Hematopoietic multipotent progenitor cell treated with erythropoietin and hydrocortisone succinate and interleukin-3 and kit ligand, for 4 days (in vitro differentiated cells): ENCODE data around the gene WFDC1.

Experiments used
- DNase-seq: peaks from one replicate; pipeline ENCODE4 v3.0.0-alpha.2; 2015

Gene WFDC1, protein sequence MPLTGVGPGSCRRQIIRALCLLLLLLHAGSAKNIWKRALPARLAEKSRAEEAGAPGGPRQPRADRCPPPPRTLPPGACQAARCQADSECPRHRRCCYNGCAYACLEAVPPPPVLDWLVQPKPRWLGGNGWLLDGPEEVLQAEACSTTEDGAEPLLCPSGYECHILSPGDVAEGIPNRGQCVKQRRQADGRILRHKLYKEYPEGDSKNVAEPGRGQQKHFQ

DNA sequence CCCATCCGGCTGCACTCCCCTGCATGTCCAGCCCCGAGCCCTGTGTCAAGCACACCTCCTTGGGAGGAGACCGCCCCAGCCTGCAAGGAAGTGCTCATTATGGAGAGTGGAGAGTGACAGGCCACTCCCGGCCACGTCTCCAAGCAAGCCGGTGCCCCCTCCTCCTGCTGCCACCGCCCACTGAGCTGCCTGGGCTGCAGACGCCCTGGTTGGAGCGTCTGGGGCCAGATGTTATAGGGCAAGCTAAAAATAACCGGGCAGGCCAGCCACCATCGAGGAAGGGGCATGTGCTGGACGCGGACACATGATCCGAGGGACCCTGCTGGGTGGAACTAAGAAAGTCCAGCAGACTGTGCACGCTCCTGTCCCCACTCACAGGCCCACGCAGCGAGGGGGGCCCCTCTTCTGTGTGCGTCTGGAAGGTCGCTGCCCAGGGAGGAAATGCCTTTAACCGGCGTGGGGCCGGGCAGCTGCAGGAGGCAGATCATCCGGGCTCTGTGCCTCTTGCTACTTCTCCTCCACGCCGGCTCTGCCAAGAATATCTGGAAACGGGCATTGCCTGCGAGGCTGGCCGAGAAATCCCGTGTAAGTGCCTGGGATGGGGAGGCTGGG lies at the start of gene WFDC1:
Gene WFDC1, plus strand, starts transcription at position 348 of the 612 bp plus-strand sequence. Its CDS starts 94 bp downstream, at position 442.
- peak; percentile 68 for DNase-seq

DNA sequence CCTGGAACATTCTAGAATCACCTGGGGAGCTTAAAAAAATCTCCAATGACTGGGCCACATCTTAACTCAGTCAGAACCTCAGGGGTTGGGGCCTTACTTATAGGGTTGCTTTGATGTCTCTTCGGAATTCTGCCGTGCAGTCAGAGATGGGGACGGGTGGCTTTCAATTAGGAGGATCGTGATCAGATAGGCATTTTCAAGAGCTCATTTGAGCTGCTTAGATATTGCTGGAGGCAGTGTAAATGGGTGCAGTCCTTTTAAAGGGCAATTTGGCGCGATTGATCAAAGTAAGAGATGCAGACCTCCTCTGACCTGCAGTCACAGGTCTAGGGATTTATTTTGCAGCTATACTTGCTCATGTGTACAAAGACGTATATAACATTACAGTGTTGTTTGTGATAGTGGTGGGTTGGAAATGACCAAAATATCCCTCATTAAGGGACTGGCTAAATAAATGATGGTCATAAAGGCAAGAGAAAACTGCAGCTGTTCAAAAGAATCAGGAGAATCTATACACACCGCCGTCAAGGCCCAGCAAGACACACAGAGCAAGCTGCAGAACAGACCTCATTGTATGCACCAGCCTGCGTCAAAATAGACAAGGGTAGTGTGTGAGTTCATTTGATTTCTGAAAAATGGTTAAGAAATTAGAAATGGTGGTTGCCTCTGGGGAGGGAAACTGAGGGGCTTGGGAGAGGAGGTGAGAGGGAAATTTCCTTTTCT lies 48.6 kb upstream of the WFDC1 start:
- DNase-seq, result no peak

DNA sequence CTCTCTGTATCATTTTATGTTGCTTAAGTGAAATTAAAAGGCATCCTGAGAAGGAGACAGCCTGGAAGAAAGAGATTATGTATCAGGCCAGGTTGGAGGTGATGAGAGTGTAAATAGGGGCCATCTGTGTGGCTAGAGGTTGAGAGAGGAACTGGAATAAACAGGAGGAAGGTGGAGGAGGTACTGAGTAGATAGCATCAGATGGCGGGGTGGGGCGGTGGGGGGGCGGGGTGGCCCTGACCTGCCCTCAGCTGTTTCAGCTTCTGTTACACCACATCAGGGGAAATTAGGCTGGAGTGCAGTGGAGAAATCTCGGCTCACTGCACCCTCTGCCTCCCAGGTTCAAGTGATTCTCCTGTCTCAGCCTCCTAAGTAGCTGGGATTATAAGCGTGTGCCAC lies 48.0 kb upstream of the WFDC1 start:
- peak; percentile 7 for DNase-seq

DNA sequence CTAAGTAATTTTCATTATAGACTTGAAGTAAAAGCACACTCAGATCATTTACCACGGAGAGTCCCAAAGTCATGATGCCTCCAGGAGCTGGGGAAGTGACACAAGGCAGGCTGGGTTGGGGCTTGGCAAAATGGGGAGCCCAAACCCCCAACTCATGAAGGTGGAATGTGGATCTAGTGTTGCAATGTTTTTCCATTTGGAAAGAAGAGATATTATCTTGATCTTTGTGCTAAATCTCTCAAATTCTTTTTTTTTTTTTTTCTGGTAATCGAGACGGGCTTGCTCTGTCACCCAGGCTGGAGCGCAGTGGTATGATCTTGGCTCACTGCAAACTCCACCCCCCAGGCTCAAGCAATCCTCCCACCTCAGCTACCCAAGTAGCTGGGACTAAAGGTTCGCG lies 47.3 kb upstream of the WFDC1 start:
- DNase-seq, result no peak

DNA sequence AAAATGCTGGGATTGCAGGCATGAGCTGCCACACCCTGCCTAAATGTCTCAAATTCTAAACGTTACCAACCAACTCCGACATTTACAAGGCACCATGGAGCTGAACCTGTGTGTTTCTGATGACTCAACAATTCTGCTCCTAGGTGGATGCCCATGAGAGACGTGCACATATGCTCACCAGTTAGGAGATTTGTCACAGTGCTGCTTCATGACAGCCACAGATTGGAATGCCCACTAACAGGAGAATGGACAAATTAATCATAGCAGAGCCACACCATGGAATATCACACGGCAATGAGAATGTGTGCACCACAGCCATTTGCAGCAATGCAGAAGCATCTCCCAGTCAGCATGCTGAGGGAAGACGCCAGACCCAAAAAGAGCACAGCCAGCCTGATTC lies 46.8 kb upstream of the WFDC1 start:
- no peak for DNase-seq

DNA sequence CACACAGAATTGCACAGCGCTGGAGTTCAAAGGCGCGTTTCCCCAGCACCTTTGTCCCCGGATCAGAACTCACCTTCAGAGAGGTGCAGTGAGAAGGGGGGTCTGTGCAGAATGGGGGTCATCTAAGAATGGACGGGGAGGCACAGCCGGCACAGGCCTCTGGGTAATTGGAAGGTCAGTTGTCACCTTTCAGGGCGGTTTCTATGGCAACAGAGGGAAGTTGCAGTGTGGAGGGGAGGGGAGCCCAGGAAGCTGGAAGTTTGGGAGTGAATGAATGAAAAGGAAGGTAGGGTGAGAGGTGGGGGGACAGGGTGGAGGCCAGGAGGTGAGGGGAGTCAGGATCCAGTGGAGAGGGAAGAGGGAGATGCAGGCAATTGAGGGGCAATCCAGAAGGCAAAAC lies 42.5 kb upstream of the WFDC1 start:
- DNase-seq, result no peak

DNA sequence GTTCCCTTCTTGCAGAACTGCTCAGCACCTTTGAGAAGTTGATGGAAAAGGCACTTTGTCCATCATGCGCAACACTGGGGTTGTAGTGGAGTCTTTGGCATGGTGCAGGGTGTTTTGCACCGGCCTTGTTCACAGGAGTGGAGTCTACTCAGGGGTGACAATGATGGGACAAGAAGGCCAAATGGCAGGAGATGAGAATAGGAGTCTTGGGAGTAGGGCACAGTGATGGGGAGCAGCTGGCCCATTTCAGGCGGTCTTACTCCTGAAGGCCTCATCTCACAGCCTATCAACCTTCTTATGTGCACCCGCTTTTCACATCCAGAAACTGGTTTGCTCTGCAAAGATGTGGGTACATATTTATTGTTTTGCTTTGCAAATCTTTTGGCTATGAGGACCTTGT lies 41.5 kb upstream of the WFDC1 start:
- DNase-seq, result no peak

DNA sequence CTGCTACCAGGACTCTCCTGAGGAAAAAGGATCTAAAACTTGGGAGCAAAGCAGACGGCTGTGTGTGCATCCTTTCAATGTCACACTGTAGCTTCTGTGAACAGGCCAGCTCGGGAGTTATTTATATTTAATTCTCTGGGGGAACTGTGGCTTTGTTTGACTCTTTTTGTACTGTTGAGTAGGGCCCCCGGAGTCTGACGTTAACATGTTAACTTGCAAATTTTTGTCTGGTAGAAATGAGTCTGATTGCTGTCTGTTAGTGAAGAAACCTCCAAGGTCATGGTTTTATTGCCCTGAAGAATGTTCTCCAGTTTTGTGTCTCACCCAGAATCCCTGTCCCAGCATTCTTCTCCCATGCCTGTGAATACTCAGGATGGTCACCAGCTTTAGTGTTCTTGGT lies 40.6 kb upstream of the WFDC1 start:
- no peak for DNase-seq

DNA sequence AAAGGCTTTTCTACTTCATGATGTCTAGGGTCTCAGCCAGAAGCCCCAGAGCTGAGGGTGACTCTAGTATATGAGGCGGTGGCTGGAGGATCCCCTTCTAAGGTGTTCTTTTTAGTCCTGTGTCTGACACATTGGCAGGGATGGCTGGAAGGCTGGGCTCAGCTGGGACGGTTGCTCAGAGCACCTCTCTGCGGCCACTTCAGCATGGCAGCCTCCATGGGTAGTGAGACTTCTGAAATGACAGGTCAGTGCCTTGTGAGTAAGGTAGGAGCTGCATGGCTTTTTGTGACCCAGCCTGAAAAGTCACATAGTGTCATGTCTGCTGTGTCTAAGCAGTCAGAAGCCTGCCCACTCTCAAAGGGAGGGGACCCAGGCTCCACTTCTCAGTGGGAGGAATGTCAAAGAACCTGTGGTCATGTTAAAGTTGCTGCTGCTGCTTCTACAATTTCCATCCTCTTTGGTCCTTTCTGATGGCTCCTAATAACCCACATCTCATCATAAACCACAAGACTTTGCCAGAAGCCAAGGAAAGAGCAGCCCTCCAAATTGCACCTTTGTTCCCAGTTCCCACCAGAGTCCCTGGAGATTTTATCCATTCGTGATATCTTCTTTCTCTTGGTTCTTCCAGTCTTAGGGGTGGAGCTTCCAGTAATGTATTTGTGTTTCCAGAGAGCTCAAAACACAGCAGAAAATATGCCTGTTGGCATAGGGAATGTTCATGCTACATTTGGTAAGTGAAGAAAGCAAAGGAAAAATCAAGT lies 39.4 kb upstream of the WFDC1 start:
- DNase-seq, result no peak

DNA sequence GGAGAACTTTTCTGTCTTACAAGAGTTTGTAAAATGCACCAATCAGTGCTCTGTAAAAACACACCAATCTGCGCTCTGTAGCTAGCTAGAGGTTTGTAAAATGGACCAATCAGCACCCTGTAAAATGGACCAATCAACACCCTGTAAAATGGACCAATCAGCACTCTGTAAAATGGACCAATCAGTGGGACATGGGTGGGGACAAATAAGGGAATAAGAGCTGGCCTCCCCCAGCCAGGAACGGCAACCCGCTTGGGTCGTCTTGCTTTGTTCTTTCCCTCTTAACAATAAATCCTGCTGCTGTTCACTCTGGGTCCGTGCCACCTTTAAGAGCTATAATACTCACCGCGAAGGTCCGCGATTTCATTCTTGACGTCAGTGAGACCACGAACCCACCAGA lies 36.4 kb upstream of the WFDC1 start:
- DNase-seq, result no peak

DNA sequence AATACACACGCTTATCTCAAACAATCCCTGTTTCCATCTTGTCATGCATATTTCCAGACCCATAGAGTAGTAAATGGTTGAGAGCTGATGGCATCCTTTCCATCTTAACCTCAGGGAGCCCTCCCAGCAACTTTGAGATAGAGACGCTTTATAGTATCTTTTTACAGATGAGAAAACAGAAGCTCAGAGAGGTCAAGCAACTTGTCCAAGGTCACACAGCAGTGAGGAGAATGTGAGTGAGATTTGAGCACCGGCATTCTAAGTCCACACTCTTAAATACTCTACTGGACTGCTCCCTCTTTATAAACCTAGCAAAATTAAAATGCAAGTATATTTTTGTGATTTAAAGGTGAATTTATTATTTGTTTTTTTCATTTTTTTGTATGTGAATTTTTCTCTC lies 35.0 kb upstream of the WFDC1 start:
- no peak for DNase-seq

DNA sequence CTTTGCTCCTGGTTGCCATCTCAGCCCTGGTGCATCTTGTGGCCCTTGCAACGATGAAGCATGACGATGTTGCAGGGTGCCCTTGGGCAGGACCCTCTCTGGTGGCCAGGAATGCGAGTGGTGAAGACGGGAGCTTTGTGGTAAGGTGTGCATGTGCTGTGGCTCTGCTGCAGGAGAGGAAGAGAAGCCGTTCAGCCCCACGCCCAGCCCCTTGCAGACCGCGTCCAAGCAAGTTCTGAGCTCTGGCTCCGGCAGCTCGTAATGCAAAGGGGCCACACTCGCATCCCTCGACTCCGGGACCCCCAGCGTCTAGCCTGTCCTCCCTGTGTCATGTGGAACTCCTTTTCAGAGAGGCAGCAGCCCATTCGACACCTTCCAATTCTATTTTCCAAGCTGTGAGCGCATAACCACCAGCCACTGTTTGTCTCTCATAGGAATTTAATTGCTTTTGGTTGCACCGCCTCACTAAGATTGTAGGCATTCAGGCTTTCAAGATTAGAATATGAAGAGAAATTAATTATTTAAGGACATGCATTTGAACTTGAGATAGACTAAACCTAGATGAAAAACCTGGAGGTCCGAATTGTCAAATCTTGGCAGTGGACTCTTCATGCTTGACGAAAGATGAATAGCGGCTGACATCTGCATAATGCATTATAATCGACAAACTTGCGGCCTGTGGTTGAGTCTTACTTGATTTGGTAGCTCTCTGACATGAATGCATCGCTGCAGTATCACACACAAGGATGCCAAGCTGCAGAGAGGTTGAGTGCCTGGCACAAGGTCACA lies 33.7 kb upstream of the WFDC1 start:
- DNase-seq, result no peak

DNA sequence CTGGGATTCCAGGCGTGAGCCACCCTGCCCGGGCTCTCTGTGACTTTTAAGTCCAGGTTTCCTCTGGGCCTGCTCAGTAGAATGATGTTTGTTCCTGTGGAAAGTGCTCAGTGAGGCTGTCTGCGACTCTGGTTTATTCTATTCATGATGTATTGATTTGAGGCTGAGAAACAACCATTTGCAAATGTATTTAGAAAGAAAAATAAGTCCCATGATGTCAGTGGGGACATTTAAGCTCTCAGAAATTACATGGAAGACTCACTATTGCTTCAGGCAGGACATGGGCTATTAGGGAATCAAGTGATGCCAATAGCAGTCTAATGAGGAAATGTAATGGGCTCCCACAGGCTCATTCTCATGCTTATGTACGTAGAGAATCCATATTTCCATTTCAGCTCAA lies 32.6 kb upstream of the WFDC1 start:
- no peak for DNase-seq

DNA sequence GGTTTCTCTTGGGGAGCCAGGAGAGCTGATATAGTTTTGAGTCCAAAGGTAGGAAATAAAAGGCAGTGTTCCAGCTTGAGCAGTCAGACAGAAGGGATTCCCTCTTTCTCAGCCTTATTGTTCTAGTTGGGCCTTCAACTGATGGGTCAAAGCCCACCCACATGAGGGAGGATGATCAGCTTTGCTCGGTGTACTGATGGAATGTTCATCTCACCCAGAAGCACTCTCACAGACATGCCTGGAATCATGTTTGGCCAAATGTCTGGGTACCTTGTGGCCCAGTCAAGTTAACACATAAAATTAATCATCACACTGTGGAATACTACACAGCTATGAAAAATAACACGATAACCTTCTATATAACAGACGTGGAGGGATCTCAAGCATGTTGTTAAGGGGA lies 31.7 kb upstream of the WFDC1 start:
- DNase-seq, result no peak

DNA sequence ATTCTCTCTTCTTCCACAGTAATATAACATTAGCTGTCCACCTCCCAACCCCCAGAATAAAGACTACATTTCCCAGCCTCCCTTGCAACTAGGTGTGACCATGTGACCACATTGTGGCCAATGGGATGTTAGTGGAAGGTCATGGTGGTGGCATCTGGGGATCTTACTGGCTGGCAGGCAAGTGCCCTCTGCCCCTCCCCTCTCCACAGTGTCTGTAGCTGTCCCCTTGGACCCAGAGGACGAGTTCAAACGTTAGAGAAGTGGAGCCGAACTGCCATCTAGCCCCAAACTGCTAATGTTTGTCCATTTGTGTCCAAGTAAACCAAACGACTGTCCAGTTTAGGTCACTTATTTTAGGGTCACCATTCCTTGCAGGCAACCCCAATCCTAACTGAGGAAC lies 28.2 kb upstream of the WFDC1 start:
- peak; percentile 79 for DNase-seq

DNA sequence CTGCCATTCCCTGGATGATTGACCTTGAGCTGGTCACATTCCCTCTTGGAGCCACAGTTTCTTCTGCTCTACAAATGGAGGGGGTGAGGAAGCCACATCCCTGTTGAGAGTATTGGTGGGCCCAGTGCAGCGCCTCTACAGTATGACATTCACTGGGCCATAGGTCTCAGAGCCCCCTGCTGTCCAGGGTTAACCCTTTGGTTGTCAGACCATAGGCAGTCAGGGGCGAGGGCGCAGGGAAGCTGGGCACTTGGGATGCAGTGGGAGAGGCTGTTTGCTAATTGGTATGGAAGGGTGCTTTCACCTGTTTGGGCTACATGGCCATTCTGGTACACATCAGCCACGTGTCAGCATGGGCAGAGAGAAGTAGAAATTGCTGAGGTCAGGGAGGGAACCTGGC lies 27.3 kb upstream of the WFDC1 start:
- no peak for DNase-seq

DNA sequence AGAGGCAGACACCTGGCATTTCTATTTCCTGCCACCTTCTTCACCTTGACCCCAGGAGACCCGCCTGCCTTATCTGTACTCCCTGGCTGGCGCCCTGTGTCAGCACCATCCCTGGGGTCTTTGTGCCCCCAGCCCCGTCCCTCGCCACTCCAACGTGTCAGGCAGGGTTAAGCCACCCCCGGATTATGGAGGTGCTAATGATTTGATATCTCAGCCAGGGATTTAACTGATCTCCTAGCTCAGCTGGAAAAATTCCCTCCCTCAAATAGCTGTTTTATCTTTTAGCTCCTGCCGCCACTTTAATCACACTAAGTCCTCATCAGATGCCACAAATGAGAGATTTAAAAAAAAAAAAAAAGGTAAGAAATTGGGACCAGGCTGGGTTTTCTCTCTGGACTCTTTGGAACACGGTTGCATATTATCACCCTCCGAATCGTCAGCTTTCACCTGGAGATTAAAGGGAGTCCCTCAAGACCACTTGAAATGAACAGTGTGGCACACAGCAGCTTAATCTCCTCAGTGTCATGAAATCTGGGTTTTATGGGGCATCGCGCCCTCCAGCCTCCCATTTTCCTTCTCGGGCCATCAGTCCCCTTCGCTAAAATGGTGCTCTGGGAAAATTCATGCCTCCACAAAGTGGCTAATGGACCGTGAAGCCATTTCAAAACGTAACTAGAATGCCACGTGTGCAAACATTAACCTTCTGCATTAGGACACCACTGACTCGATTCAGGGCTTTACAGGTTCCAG lies 26.2 kb upstream of the WFDC1 start:
- no peak for DNase-seq

DNA sequence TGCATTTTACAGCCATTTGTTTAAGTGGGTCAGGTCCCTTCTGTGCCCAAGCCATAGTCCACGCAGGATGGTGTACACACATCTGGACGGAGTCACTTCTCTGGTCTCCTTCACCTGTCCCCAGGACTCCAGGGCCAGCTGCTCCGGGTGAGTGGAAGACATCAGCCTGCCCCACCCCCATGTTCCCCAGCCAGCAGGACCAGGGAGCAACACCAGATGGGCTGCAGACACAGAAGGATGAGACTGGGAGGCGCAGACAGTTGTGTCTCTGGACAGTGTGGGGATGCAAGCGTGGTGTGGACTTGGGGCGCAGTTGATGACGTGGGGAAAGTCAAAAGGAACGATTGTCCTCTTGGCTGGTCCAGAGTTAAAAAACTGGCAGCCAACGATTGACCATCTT lies 24.6 kb upstream of the WFDC1 start:
- DNase-seq, result no peak

DNA sequence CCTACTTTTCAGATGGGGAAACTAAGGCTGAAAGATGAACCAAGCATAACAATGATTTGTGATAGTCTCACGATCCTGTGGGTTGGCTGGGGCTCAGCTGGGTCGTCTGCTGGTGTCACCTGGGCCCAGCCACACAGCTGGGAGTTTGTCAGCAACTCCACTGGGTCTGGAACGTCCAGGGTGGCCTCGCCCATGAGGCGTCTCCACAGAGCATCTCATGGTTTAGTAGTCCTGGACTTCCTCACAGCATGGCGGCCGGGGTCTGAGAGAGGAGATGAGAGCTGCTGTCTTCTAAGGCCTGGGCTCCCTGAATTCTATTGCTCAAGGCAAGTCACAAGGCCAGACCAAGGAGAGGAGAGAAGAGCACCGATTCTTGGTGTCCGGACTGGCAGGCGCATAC lies 24.1 kb upstream of the WFDC1 start:
- DNase-seq, result no peak

DNA sequence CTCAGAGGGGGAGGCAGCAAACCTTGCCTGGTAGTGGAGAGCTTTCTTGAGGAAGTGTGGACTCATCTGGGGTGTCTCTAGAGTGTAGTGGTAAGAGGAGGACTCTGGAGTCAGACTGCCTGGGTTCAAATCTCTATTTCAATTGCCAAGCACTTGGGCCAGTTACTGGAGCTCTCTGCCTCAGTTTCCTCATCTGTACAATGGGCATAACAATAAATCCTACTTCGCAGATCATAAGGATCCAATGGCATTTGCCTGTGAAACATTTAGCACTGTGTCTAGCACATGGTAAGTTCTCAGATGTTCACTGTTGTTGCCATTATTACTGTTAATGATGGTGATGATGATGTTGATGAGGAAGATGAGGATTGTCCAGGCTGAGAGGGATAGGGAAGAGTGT lies 23.6 kb upstream of the WFDC1 start:
- DNase-seq, result no peak

DNA sequence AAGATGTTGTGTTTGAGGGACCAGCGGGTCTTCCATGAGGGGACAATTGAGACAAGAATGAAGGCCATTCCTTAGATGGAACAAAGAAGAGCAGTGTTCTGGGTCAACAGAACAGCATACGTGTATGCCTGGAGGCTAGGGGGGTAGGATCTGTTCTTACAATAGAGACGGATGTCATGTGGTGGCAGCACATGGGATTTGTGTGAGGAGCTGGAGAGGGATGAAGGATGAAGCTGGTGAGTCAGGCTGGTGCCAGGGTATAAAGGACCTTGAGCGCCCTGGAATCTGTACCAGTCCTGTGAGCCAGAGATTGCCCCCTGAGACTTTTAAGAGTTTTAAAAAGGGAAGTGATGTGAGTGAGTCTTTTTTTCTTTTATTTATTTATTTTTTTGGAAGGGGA lies 22.8 kb upstream of the WFDC1 start:
- DNase-seq, result no peak

DNA sequence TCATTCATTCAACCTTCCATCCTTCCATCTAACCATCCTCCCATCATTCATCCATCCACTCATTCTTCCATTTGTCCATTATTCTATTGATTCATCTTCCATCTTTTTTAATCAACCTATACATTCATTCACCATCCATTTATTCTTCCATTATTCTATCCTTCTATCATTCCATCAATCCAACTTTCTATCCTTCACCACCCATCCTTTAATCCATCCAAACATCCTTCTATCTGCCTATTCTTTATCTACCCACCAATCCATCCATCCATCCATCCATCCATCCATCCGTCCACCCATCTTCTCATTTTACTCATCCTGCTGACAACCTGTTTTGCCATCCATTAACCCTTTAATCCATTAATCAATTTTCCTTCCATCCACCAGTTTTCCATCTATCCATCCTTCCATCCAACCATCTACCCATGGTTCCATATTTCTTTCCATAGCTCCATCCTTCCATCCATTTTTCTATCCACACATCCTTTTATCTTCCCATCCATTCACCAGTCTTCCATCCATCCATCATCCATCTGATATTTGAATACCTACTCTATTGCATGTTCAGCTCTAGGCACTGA lies 21.8 kb upstream of the WFDC1 start:
- DNase-seq, result no peak
